OCI-LY7 (cell line): Measurements from ENCODE around the gene PRSS56. TPM values are rescaled to one million over a fixed set of nuclear protein-coding genes. Genes with fewer than 3 reads are reported as not detected.

Experiments used
- BruUV-seq: library from RNA; stranded (reverse); fragments of 400-500 nt; replicated peaks from 2 replicates; lab custom pipeline; 2021; lab: Mats Ljungman, UMichigan
- CTCF ChIA-PET: fragments of 300-600 bp; sonication (Branson Sonifier 250); formaldehyde crosslinking; loops from one replicate; lab custom pipeline; 2022; ENCODE audit warnings: antibody characterized with exemption; ENCODE audit not compliant: unreplicated experiment; lab: Charles Lee
- POLR2A ChIA-PET: fragments of 300-600 bp; sonication (Branson Sonifier 250); formaldehyde crosslinking; loops from one replicate; lab custom pipeline; 2022; ENCODE audit warnings: antibody characterized with exemption; lab: Charles Lee
- DNase-seq: peaks from one replicate; pipeline ENCODE4 v3.0.0-alpha.2; 2015; ENCODE audit warnings: low spot score
- H2AFZ ChIP-seq: fragments of 200-600 bp; sonication (generic), shearing (Covaris generic); 2 replicates; pipeline ENCODE4 v1.6.1; 2014; ENCODE audit warnings: mild to moderate bottlenecking, antibody characterized with exemption, low read length, moderate library complexity
- H3K27ac ChIP-seq: fragments of 200-600 bp; sonication (generic); 2 replicates; pipeline ENCODE4 v1.5.1; 2014; ENCODE audit warnings: mixed run types, low read depth, mild to moderate bottlenecking, moderate library complexity, low read length, inconsistent platforms; ENCODE audit not compliant: poor library complexity, severe bottlenecking
- H3K36me3 ChIP-seq: fragments of 200-600 bp; sonication (generic); 2 replicates; pipeline ENCODE4 v1.6.1; 2014; ENCODE audit warnings: mild to moderate bottlenecking, antibody characterized with exemption, low read length, moderate library complexity, mixed read lengths; ENCODE audit not compliant: insufficient read depth
- H3K4me1 ChIP-seq: fragments of 200-600 bp; sonication (generic); 2 replicates; pipeline ENCODE4 v1.5.1; 2014; ENCODE audit warnings: mild to moderate bottlenecking, low read length; ENCODE audit not compliant: insufficient read depth, poor library complexity, severe bottlenecking
- H3K4me2 ChIP-seq: fragments of 200-600 bp; sonication (generic); 2 replicates; pipeline ENCODE4 v1.6.1; 2014; ENCODE audit warnings: mild to moderate bottlenecking, low read length
- H3K4me3 ChIP-seq: fragments of 200-600 bp; sonication (generic); 2 replicates; pipeline ENCODE4 v1.5.1; 2014; ENCODE audit warnings: mild to moderate bottlenecking, low read depth, low read length; ENCODE audit not compliant: poor library complexity, severe bottlenecking
- H3K79me2 ChIP-seq: fragments of 200-600 bp; sonication (generic); 2 replicates; pipeline ENCODE4 v1.6.1; 2016; ENCODE audit warnings: low read depth, mild to moderate bottlenecking, low read length, moderate library complexity, mixed read lengths; ENCODE audit not compliant: insufficient read depth
- H3K9me2 ChIP-seq: fragments of 200-600 bp; sonication (generic); 2 replicates; pipeline ENCODE4 v1.6.1; 2016; ENCODE audit warnings: mild to moderate bottlenecking, low read length, mixed read lengths; ENCODE audit not compliant: insufficient read depth
- H3K9me3 ChIP-seq: fragments of 200-600 bp; sonication (generic); 2 replicates; pipeline ENCODE4 v1.6.1; 2014; ENCODE audit warnings: mild to moderate bottlenecking, mixed run types, low read length, mixed read lengths
- H4K20me1 ChIP-seq: fragments of 200-600 bp; sonication (generic); 2 replicates; pipeline ENCODE4 v1.6.1; 2014; ENCODE audit warnings: mild to moderate bottlenecking, antibody characterized with exemption, low read length, moderate library complexity, mixed read lengths; ENCODE audit not compliant: insufficient read depth
- EZH2phosphoT487 ChIP-seq: fragments of 200-600 bp; sonication (generic); IDR thresholded peaks from 2 replicates; pipeline ENCODE4 v1.6.1; 2018; ENCODE audit warnings: low read depth, borderline replicate concordance, mild to moderate bottlenecking, mixed run types, antibody characterized with exemption, low read length, moderate library complexity, mixed read lengths
- intact Hi-C: fragments of 100-400 bp; cut with micrococcal nuclease; formaldehyde crosslinking; loops from one replicate; pipeline ENCODE4 v1.10.0; 2022; ENCODE audit not compliant: unreplicated experiment
- total RNA-seq, 2 experiments: library from RNA; depleted of rRNA in 1 of 2; stranded (reverse); fragments of >200 nt in 1 of 2; shearing (Covaris generic) in 1 of 2; gene quantifications; 2 replicates each; pipeline ENCODE4 v1.2.3, GENCODE V29; 2014 to 2022
- TF ChIP-seq, protein P1 (sequence below): fragments of 200-600 bp; sonication (generic); conservative IDR thresholded peaks from 2 replicates; pipeline ENCODE4 v1.5.1; 2014; ENCODE audit warnings: mild to moderate bottlenecking, antibody characterized with exemption, low read length, moderate library complexity, mixed read lengths

Gene PRSS56
- total RNA-seq, 2 experiments from 2014 or later = not detected

DNA sequence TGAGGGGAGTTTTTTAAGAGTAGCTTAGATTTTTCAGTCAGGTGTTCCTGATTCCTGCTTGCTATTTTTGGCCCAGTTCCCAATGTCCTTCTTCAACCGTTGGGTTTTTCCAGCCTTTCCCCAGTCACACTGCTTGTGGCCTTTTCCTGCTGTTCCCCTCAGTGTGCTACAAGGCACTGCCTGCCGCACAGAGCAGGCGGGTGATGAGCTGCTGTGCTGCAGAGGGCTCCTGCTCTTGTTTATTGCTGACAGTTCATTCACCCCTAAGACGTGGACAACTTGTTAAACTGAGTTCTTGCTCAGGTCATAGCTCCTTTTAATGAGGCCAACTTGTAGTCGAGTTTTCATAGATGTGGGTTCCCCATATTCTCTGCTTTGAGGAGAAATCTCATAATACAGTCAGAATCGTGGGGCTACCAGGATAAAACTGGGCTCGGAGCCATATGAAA, 50.9 kb downstream of the PRSS56 start:
- CTCF ChIA-PET = no interaction called here
- Histone ChIP-seq H3K9me3 (no peaks in the 10 kb centered on the region), H3K4me3 (no peak overlapping the region), H4K20me1 (no peaks in the 10 kb centered on the region), H3K27ac (no peak overlapping the region), H2AFZ (no peak overlapping the region), H3K36me3 (peaks cover 84% of the 10 kb centered on the region), H3K9me2 (no peaks in the 10 kb centered on the region), H3K4me1 (no peaks in the 10 kb centered on the region), H3K4me2 (no peak overlapping the region), H3K79me2 (no peaks in the 10 kb centered on the region)
- intact Hi-C loops = no loop called here
- DNase-seq = no peak
- POLR2A ChIA-PET = interaction anchor here (1.1 kb wide), 1 partner anchor 171 kb away, joined by 3 read pairs; no protein-coding TSS in a partner anchor
- BruUV-seq = no TSS peak
- TF ChIP-seq EZH2phosphoT487 = no peak
- TF ChIP-seq, protein P1, sequence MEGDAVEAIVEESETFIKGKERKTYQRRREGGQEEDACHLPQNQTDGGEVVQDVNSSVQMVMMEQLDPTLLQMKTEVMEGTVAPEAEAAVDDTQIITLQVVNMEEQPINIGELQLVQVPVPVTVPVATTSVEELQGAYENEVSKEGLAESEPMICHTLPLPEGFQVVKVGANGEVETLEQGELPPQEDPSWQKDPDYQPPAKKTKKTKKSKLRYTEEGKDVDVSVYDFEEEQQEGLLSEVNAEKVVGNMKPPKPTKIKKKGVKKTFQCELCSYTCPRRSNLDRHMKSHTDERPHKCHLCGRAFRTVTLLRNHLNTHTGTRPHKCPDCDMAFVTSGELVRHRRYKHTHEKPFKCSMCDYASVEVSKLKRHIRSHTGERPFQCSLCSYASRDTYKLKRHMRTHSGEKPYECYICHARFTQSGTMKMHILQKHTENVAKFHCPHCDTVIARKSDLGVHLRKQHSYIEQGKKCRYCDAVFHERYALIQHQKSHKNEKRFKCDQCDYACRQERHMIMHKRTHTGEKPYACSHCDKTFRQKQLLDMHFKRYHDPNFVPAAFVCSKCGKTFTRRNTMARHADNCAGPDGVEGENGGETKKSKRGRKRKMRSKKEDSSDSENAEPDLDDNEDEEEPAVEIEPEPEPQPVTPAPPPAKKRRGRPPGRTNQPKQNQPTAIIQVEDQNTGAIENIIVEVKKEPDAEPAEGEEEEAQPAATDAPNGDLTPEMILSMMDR = no peak

DNA sequence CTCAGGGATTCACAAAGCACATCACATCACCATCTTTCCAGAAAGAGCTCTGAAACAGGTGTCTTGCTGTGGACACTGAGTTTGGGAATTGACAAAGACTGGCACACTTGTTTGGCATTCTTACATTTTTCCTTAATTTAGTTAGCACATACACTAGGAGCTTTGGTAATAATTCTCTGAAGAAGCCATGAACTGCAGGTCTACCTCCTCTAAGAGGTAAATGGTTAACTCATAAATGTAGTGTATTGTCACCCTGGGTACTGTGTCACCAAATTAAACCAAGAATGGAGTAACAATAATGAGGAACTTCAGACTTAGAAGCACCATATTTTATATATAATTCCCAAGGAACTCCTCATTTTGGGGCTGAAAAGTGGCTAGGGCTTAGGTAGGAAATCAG, 52.9 kb downstream of the PRSS56 start:
- ChIA-PET POLR2A (no interaction called here), CTCF (no interaction called here)
- H3K27ac ChIP-seq = no peak overlapping the region
- no peaks in the 10 kb centered on the region for H3K9me3 ChIP-seq
- DNase-seq = no peak
- intact Hi-C loops = no loop called here
- TF ChIP-seq, protein P1 = no peak
- no peak for TF ChIP-seq EZH2phosphoT487
- no TSS peak for BruUV-seq
- no peaks in the 10 kb centered on the region for H3K4me1 ChIP-seq
- H3K36me3 ChIP-seq = peaks cover 64% of the 10 kb centered on the region
- H3K79me2 ChIP-seq = no peaks in the 10 kb centered on the region
- H3K9me2 ChIP-seq = no peaks in the 10 kb centered on the region
- H2AFZ ChIP-seq = no peak overlapping the region
- H4K20me1 ChIP-seq = no peaks in the 10 kb centered on the region
- no peak overlapping the region for H3K4me3 ChIP-seq
- H3K4me2 ChIP-seq = no peak overlapping the region

DNA sequence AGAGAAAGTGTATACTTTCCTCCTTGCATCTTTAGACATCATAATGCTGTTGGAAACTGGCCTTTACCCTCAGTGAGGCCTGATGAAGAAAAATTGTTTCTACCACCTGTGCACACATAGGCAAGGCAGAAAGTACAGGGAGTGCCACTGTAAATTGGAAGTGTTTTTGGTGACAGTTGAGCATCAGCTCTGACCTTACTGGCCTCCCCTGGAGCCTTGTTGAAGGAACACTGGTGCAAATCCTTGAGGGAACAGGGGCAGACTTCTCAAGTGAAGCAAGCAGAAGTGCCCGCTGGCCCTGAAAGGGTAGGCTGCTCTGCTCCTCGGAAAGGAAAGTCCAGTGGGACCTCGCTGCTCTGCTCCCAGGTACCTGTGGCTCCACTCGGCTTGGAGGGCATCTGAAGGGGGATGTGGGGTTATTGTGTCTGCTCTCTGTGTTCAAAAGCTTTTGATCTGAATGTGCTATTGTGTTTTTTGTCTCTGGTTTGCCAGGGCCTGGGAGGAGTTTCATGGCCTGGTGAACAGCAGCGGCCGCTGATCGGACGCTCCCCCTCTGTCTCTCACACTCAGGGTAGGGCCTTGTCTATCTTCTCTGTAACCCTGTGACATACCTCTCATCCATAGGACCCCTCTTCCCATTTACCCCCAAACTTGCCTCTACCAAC, 53.7 kb downstream of the PRSS56 start:
- Histone ChIP-seq H3K9me2 (no peaks in the 10 kb centered on the region), H3K36me3 (peaks cover 56% of the 10 kb centered on the region), H3K9me3 (no peaks in the 10 kb centered on the region), H4K20me1 (no peaks in the 10 kb centered on the region), H3K79me2 (no peaks in the 10 kb centered on the region), H3K4me1 (no peaks in the 10 kb centered on the region), H3K27ac (no peak overlapping the region), H2AFZ (no peak overlapping the region), H3K4me2 (no peak overlapping the region), H3K4me3 (no peak overlapping the region)
- POLR2A ChIA-PET = no interaction called here
- intact Hi-C loops = no loop called here
- BruUV-seq = no TSS peak
- TF ChIP-seq, protein P1 = no peak
- TF ChIP-seq EZH2phosphoT487 = no peak
- CTCF ChIA-PET = no interaction called here
- DNase-seq = no peak
